CD14-positive monocyte (primary cell): Measurements from ENCODE around the gene HNRNPC. TPM values are rescaled to one million over a fixed set of nuclear protein-coding genes. Genes with fewer than 3 reads are reported as not detected.
A peak's percentile ranks its signal among the peaks of the same experiment; 100 is the strongest.

Source experiments
- DNase-seq, 3 donors: peaks; one replicate each; pipeline ENCODE4 v3.0.0-alpha.2; 2011 to 2022
- H2AFZ ChIP-seq: 2 replicates; pipeline ENCODE4 v1.6.0; 2012; ENCODE audit warnings: mild to moderate bottlenecking, low read depth, low read length, inconsistent platforms; ENCODE audit not compliant: insufficient read depth, poor library complexity, severe bottlenecking
- H3K27ac ChIP-seq, 2 donors: 1 replicate in 1 of 2; 2 replicates in 1 of 2; pipeline ENCODE4 v1.5.1; 2012 to 2013; ENCODE audit warnings: low read length in 2 of 2, control low read depth in 1 of 2, inconsistent platforms in 1 of 2, low read depth in 1 of 2, mild to moderate bottlenecking in 1 of 2
- H3K27me3 ChIP-seq, 2 donors: one replicate each; pipeline versions ENCODE4 v1.6.0 to v1.6.1; 2011 to 2013; ENCODE audit warnings: low read length in 2 of 2; ENCODE audit not compliant: control insufficient read depth in 2 of 2, insufficient read depth in 2 of 2
- H3K36me3 ChIP-seq, 2 donors: replicated peaks in 1 of 2; 1 replicate in 1 of 2; 2 replicates in 1 of 2; pipeline versions ENCODE4 v1.5.1 to v1.6.1; 2012 to 2013; ENCODE audit warnings: low read length in 2 of 2, control low read depth in 1 of 2, inconsistent platforms in 1 of 2, mild to moderate bottlenecking in 1 of 2; ENCODE audit not compliant: insufficient read depth in 2 of 2, control insufficient read depth in 1 of 2
- H3K4me1 ChIP-seq, 2 donors: 1 replicate in 1 of 2; 2 replicates in 1 of 2; pipeline versions ENCODE4 v1.5.1 to v1.6.1; 2012 to 2013; ENCODE audit warnings: low read length in 2 of 2, control low read depth in 1 of 2, inconsistent platforms in 1 of 2, mild to moderate bottlenecking in 1 of 2, moderate library complexity in 1 of 2; ENCODE audit not compliant: insufficient read depth in 2 of 2, control insufficient read depth in 1 of 2
- H3K4me2 ChIP-seq: replicated peaks from 2 replicates; pipeline ENCODE3; 2012; ENCODE audit warnings: low read length, moderate library complexity, mild to moderate bottlenecking; ENCODE audit not compliant: poor library complexity, severe bottlenecking; ENCODE audit errors: extremely low read depth
- H3K4me3 ChIP-seq, 3 experiments: fragments of 200-600 bp in 1 of 3; sonication (generic) in 1 of 3; replicated peaks in 1 of 3; 1 replicate in 2 of 3; 2 replicates in 1 of 3; pipeline ENCODE4 v1.5.1; 2011 to 2013; ENCODE audit warnings: low read length in 3 of 3, mild to moderate bottlenecking in 3 of 3, control low read depth in 2 of 3, low read depth in 2 of 3, inconsistent platforms in 1 of 3, moderate library complexity in 1 of 3
- H3K79me2 ChIP-seq: 2 replicates; pipeline ENCODE4 v1.6.0; 2012; ENCODE audit warnings: mild to moderate bottlenecking, control low read depth, inconsistent platforms, low read length, moderate library complexity; ENCODE audit not compliant: insufficient read depth
- H3K9ac ChIP-seq: 2 replicates; pipeline ENCODE4 v1.6.0; 2017; ENCODE audit warnings: low read length, mild to moderate bottlenecking; ENCODE audit not compliant: insufficient read depth, poor library complexity, severe bottlenecking
- H3K9me3 ChIP-seq, 2 donors: replicated peaks in 1 of 2; 1 replicate in 1 of 2; 2 replicates in 1 of 2; pipeline versions ENCODE4 v1.5.1 to v1.6.1; 2012 to 2013; ENCODE audit warnings: low read length in 2 of 2, control low read depth in 1 of 2; ENCODE audit not compliant: control insufficient read depth in 1 of 2, insufficient read depth in 1 of 2
- H4K20me1 ChIP-seq: 2 replicates; pipeline ENCODE4 v1.6.0; 2012; ENCODE audit warnings: mild to moderate bottlenecking, low read length, control low read depth, moderate library complexity; ENCODE audit not compliant: insufficient read depth
- H3K27ac Mint-ChIP-seq, 7 donors: one replicate each; pipeline ENCODE4 v1.8.0; 2020; ENCODE audit warnings: mild to moderate bottlenecking in 7 of 7, mixed read lengths in 7 of 7, moderate library complexity in 6 of 7, inconsistent platforms in 2 of 7
- H3K27me3 Mint-ChIP-seq, 3 donors: one replicate each; pipeline ENCODE4 v1.8.0; 2021 to 2022; ENCODE audit warnings: low read depth in 3 of 3, mild to moderate bottlenecking in 3 of 3, mixed read lengths in 3 of 3, moderate library complexity in 3 of 3, inconsistent platforms in 1 of 3
- H3K36me3 Mint-ChIP-seq, 2 donors: one replicate each; pipeline ENCODE4 v1.8.0; 2020; ENCODE audit warnings: mixed read lengths in 2 of 2, inconsistent platforms in 1 of 2, mild to moderate bottlenecking in 1 of 2
- H3K4me1 Mint-ChIP-seq: one replicate; pipeline ENCODE4 v1.8.0; 2020; ENCODE audit warnings: mild to moderate bottlenecking, mixed read lengths
- H3K4me3 Mint-ChIP-seq, 2 donors: one replicate each; pipeline ENCODE4 v1.8.0; 2020; ENCODE audit warnings: mild to moderate bottlenecking in 2 of 2, mixed read lengths in 2 of 2, moderate library complexity in 1 of 2
- H3K9me3 Mint-ChIP-seq, 7 donors: one replicate each; pipeline ENCODE4 v1.8.0; 2020 to 2022; ENCODE audit warnings: mixed read lengths in 7 of 7, mild to moderate bottlenecking in 6 of 7, moderate library complexity in 6 of 7, inconsistent platforms in 2 of 7
- WGBS: methylation state at CpG from one replicate; pipeline ENCODE4 v1.1.5; 2013; ENCODE audit warnings: missing lambda C conversion rate; ENCODE audit not compliant: insufficient coverage; 5-methylcytosine and 5-hydroxymethylcytosine counted together
- intact Hi-C, 2 donors: fragments of 100-400 bp; cut with micrococcal nuclease; formaldehyde crosslinking; loops; one replicate each; pipeline versions ENCODE4 v1.15.0 to v1.15.1; 2023
- polyA plus RNA-seq, 3 donors: library from polyadenylated mRNA; depleted of rRNA in 1 of 3; unstranded in 2 of 3; stranded (reverse) in 1 of 3; fragments of 300-500 nt in 2 of 3; fragments of >200 nt in 1 of 3; fragmentation: Illumina TruSeq in 2 of 3; gene quantifications; 1 replicate in 2 of 3; 2 replicates in 1 of 3; pipeline ENCODE4 v1.2.3, GENCODE V29; 2012 to 2021
- TF ChIP-seq, protein P1 (sequence below): fragments of 200-600 bp; IDR thresholded peaks from one replicate; pipeline ENCODE4 v1.8.0; 2022; ENCODE audit warnings: antibody characterized with exemption, mild to moderate bottlenecking

Gene HNRNPC
- polyA plus RNA-seq, 3 donors: 391 to 609 (median 580) TPM

DNA sequence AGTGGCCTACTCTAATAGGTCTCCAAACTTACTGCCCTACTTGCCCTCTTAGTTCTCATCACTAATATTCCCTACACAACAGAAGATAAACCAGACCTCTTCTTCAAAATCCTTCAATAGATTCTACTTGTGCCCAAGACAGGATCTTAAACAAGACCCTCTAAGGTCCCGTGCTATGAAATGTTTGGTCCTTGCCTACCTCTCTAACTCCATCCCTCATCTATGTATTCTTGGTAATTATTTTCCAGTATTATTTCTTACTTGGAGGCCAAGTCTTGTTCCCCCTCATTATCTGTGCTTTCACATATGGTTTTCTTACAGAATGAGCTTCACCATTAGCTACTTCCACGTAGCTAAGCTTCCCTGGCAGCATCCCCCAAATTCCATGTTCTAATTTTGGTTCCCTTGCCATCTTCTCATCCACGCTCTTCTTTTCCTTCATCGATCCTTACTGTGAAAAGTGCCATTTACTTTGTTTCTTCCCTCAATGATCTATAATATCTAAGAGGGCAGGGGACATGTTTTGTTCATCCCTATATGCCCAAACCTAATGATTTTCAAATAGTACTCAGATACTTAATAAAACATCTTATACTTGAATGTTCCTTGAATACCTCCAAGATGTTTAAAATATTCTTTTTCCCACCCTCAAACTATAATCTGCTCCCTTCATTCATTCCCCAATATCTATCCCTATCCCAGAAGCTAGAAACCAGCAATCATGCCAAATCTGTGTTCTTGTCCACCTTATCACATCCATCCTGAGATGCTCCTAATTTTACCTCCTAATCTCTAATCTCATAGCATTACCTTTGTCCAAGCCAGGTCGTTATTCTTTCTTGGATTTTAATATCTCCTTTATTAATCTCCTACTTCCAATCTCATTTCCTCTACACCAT lies 10.1 kb downstream of the HNRNPC start:
- TF ChIP-seq, protein P1, sequence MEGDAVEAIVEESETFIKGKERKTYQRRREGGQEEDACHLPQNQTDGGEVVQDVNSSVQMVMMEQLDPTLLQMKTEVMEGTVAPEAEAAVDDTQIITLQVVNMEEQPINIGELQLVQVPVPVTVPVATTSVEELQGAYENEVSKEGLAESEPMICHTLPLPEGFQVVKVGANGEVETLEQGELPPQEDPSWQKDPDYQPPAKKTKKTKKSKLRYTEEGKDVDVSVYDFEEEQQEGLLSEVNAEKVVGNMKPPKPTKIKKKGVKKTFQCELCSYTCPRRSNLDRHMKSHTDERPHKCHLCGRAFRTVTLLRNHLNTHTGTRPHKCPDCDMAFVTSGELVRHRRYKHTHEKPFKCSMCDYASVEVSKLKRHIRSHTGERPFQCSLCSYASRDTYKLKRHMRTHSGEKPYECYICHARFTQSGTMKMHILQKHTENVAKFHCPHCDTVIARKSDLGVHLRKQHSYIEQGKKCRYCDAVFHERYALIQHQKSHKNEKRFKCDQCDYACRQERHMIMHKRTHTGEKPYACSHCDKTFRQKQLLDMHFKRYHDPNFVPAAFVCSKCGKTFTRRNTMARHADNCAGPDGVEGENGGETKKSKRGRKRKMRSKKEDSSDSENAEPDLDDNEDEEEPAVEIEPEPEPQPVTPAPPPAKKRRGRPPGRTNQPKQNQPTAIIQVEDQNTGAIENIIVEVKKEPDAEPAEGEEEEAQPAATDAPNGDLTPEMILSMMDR: no peak
- Histone ChIP-seq H4K20me1 (peaks cover 100% of the 10 kb centered on the region), H3K79me2 (peaks cover 100% of the 10 kb centered on the region), H3K36me3 (peaks cover 74 to 92% of the 10 kb centered on the region in 2 donors), H3K4me2 (no peak overlapping the region), H3K27ac (peak overlapping the region in 1 of 2 donors; percentile 21), H3K9ac (no peak overlapping the region), H2AFZ (no peak overlapping the region), H3K4me3 (no peak overlapping the region), H3K27me3 (no peaks in the 10 kb centered on the region), H3K9me3 (no peaks in the 10 kb centered on the region), H3K4me1 (peaks cover 24 to 37% of the 10 kb centered on the region in 2 donors)
- H3K36me3 Mint-ChIP-seq: peaks cover 63 to 97% of the 10 kb centered on the region in 2 donors
- 89% methylated on average over 1 of the region's 5 CpGs for WGBS
- H3K27ac Mint-ChIP-seq: peak overlapping the region; percentile 4 to 68 (median 19)
- H3K4me3 Mint-ChIP-seq: no peak overlapping the region
- peaks cover 58% of the 10 kb centered on the region for H3K4me1 Mint-ChIP-seq
- no peaks in the 10 kb centered on the region for H3K9me3 Mint-ChIP-seq
- intact Hi-C loops: no loop called here
- DNase-seq: no peak
- no peaks in the 10 kb centered on the region for H3K27me3 Mint-ChIP-seq

DNA sequence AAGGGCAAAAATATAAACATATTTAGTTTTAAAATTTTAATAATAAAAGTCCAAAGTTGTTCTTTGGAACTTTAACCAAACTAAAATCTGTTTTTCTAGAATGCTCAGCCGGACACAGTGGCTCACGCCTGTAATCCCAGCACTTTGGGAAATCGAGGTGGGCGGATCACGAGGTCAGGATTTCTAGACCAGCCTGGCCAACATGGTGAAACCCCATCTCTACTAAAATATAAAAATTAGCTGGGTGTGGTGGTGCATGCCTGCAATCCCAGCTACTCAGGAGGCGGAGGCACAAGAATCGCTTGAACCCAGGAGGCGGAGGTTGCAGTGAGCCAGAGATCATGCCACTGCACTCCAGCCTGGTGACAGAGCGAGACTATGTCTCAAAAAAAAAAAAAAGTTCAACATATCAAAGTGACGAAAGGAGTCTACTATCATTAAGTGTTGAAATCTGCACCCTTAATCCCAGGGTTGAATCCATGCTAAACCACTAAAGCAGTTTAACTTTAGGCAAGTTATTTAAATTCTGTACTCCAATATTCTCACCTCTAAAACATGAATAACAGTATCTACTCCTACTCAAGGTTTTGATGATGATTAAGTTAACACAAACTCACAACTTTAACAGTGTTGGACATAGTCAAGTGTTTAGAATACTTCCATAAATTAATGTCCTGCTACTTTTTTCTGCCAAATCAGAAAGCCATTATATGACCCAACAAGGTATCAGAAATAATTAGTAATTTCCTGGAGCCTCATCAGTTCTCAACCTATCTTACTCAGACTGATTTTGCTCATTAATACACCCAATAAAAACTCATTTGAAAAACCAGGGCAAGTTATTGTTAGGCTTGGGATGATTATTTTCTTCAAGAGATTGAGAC lies 11.0 kb downstream of the HNRNPC start:
- no peak for DNase-seq
- peaks cover 59 to 96% of the 10 kb centered on the region in 2 donors for H3K36me3 Mint-ChIP-seq
- Histone ChIP-seq H4K20me1 (peaks cover 100% of the 10 kb centered on the region), H3K9ac (no peak overlapping the region), H3K79me2 (peaks cover 100% of the 10 kb centered on the region), H3K4me3 (no peak overlapping the region), H3K27ac (peak overlapping the region; percentile 21 to 25), H3K4me1 (peaks cover 15 to 28% of the 10 kb centered on the region in 2 donors), H3K9me3 (no peaks in the 10 kb centered on the region), H3K27me3 (no peaks in the 10 kb centered on the region), H3K36me3 (peaks cover 74 to 92% of the 10 kb centered on the region in 2 donors), H2AFZ (no peak overlapping the region), H3K4me2 (no peak overlapping the region)
- H3K9me3 Mint-ChIP-seq: no peaks in the 10 kb centered on the region
- H3K4me1 Mint-ChIP-seq: peaks cover 49% of the 10 kb centered on the region
- peak overlapping the region; percentile 19 to 90 (median 54) for H3K27ac Mint-ChIP-seq
- WGBS: no CpG with 5 or more reads among the region's 10 CpGs
- H3K4me3 Mint-ChIP-seq: no peak overlapping the region
- intact Hi-C loops: no loop called here
- TF ChIP-seq, protein P1: no peak
- no peaks in the 10 kb centered on the region for H3K27me3 Mint-ChIP-seq
